Keratinocyte (primary cell): Measurements from ENCODE around the gene FAM8A1.

Experiments
- CTCF ChIP-seq, 3 experiments: IDR thresholded peaks in 1 of 3; conservative IDR thresholded peaks in 1 of 3; optimal IDR thresholded peaks in 1 of 3; 2 replicates in 2 of 3; 3 replicates in 1 of 3; pipeline versions ENCODE3 to v1.5.1; 2011; ENCODE audit warnings: low read length in 3 of 3, mild to moderate bottlenecking in 3 of 3, moderate library complexity in 2 of 3, control low read depth in 1 of 3, inconsistent platforms in 1 of 3; ENCODE audit not compliant: insufficient read depth in 2 of 3; ENCODE audit errors: extremely low read depth in 1 of 3
- EZH2 ChIP-seq: IDR thresholded peaks from one replicate; pipeline ENCODE4 v1.6.1; 2012; ENCODE audit warnings: inconsistent platforms, mild to moderate bottlenecking, low read length, moderate library complexity

- TF ChIP-seq CTCF (optimal IDR thresholded peaks at IDR 0.05 in 1 of 3, IDR thresholded peaks at IDR 0.05 in 1 of 3, conservative IDR thresholded peaks at IDR 0.05 in 1 of 3; ENCODE audit: extremely low read depth in 1 of 3, insufficient read depth in 2 of 3, low read length in 3 of 3) (peak in 2 of 3 experiments; percentile 11 to 75), EZH2 (no peak)
These were observed at the start of gene FAM8A1 for GRCh38 chr6:17599877-17600526.
